MCF 10A (cell line): ENCODE results near the gene GSTO2. TPM values are rescaled to one million over a fixed set of nuclear protein-coding genes. Genes with fewer than 3 reads are reported as not detected.
A peak's percentile ranks its signal among the peaks of the same experiment; 100 is the strongest.

Experiments used
- BruUV-seq: library from RNA; stranded (reverse); fragments of 400-500 nt; replicated peaks from 2 replicates; lab custom pipeline; 2021; lab: Mats Ljungman, UMichigan
- CTCF ChIA-PET: fragments of 300-600 bp; sonication (Branson Sonifier 250); formaldehyde crosslinking; extraction: SDS; loops from one replicate; lab custom pipeline; 2021; ENCODE audit warnings: antibody characterized with exemption, inconsistent platforms; lab: Yijun Ruan, JAX
- POLR2A ChIA-PET: fragments of 300-600, 350-650 bp; sonication (Branson Sonifier 250); formaldehyde crosslinking; extraction: SDS; loops from one replicate; lab custom pipeline; 2020; ENCODE audit warnings: antibody characterized with exemption, inconsistent platforms; lab: Yijun Ruan, JAX
- DNase-seq: peaks from one replicate; pipeline ENCODE4 v3.0.0-alpha.2; 2018; ENCODE audit not compliant: unreplicated experiment
- H3K27ac Mint-ChIP-seq: one replicate; pipeline ENCODE4 v1.8.0; 2022; ENCODE audit warnings: mild to moderate bottlenecking, low read depth, mixed read lengths; ENCODE audit not compliant: unreplicated experiment
- H3K27me3 Mint-ChIP-seq: one replicate; pipeline ENCODE4 v1.8.0; 2022; ENCODE audit warnings: mixed read lengths; ENCODE audit not compliant: insufficient read depth, unreplicated experiment
- H3K36me3 Mint-ChIP-seq: one replicate; pipeline ENCODE4 v1.8.0; 2022; ENCODE audit warnings: mild to moderate bottlenecking, moderate library complexity, mixed read lengths; ENCODE audit not compliant: insufficient read depth, unreplicated experiment
- H3K4me1 Mint-ChIP-seq: one replicate; pipeline ENCODE4 v1.8.0; 2022; ENCODE audit warnings: mixed read lengths; ENCODE audit not compliant: insufficient read depth, unreplicated experiment
- H3K4me3 Mint-ChIP-seq: one replicate; pipeline ENCODE4 v1.8.0; 2022; ENCODE audit warnings: mild to moderate bottlenecking, moderate library complexity, mixed read lengths; ENCODE audit not compliant: unreplicated experiment
- H3K9me3 Mint-ChIP-seq: one replicate; pipeline ENCODE4 v1.8.0; 2022; ENCODE audit warnings: mixed read lengths; ENCODE audit not compliant: unreplicated experiment
- intact Hi-C: fragments of 100-400 bp; cut with micrococcal nuclease; formaldehyde crosslinking; loops from 2 replicates; pipeline ENCODE4 v1.14.1; 2022
- total RNA-seq: library from RNA; stranded (reverse); gene quantifications from 2 replicates; pipeline ENCODE4 v1.2.3, GENCODE V29; 2022
- TF ChIP-seq, protein P1 (sequence below): fragments of 200-600 bp; IDR thresholded peaks from one replicate; pipeline ENCODE4 v1.8.0; 2022; ENCODE audit warnings: antibody characterized with exemption, mild to moderate bottlenecking; ENCODE audit not compliant: unreplicated experiment

Gene GSTO2
- total RNA-seq, 1 experiment from 2014 or later: 40.9 TPM

DNA sequence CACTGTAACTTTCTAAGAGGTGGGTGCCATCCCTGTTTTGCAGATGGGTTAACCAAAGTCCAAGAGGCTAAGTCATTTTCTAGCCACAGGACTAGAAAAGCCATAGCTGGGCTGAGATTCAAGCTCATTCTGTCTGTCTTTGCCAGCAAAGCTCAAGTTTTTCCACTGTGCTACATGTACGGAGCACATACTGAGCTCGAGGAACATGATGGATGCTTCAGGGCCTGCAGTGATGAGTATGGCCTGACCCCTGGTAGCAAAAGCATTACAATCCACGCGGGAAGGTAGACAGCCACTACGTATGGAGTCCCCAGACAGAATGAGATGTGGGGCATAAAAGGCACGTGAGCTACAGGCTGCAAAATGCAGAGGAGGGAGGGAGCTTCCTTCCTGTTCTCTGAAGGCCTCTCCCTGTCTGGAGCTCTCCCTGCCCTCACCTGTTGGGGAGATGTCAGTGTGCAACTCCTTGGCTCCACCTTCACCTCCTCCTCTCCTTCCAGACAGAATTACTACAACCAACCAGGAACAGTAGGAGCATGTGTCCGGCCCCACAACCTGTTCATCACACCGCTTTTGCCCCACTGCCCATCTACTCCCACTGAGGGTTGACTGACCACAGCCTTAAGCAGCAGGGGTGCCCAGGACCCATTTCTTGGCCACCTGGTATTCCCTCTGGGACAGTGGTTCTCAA lies 52.9 kb downstream of the GSTO2 start:
- intact Hi-C loops: no loop called here
- DNase-seq: peak; percentile 69
- Mint-ChIP-seq H3K36me3 (peaks cover 28% of the 10 kb centered on the region), H3K27ac (peak overlapping the region; percentile 95), H3K27me3 (no peaks in the 10 kb centered on the region), H3K4me3 (no peak overlapping the region), H3K9me3 (no peaks in the 10 kb centered on the region), H3K4me1 (peaks cover 74% of the 10 kb centered on the region)
- ChIA-PET CTCF (interaction anchor here (0.9 to 13.8 kb wide), 14 partner anchors 9 to 52 kb away, joined by 3 to 143 read pairs (median 7); partner anchors contain the start of genes CFAP58 and ITPRIP), POLR2A (interaction anchor here (0.7 to 8.5 kb wide), 11 partner anchors 8 to 236 kb away, joined by 3 to 146 read pairs (median 5); partner anchors contain the start of genes COL17A1 and ITPRIP)
- TSS peak; percentile 39 for BruUV-seq
- TF ChIP-seq, protein P1, sequence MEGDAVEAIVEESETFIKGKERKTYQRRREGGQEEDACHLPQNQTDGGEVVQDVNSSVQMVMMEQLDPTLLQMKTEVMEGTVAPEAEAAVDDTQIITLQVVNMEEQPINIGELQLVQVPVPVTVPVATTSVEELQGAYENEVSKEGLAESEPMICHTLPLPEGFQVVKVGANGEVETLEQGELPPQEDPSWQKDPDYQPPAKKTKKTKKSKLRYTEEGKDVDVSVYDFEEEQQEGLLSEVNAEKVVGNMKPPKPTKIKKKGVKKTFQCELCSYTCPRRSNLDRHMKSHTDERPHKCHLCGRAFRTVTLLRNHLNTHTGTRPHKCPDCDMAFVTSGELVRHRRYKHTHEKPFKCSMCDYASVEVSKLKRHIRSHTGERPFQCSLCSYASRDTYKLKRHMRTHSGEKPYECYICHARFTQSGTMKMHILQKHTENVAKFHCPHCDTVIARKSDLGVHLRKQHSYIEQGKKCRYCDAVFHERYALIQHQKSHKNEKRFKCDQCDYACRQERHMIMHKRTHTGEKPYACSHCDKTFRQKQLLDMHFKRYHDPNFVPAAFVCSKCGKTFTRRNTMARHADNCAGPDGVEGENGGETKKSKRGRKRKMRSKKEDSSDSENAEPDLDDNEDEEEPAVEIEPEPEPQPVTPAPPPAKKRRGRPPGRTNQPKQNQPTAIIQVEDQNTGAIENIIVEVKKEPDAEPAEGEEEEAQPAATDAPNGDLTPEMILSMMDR: no peak

DNA sequence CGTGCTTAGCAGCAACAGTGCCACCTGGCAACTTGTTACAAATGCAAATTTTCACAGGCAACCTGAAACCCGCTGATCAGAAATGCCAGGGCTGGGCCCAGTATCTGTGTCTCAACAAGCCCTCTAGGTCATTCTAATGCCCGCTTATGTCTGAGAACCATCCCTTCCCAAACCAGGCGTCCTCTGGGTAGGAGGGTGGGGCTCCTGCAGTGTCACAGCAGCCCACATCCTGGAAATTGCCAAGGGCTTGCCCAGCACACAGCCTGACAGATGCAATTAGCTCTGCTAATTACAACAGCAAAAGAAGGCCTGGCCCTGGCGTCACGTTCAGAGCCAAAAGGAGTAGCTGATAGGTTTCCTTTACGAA lies 53.4 kb downstream of the GSTO2 start:
- ChIA-PET POLR2A (interaction anchor here (0.7 to 8.5 kb wide), 14 partner anchors 7 to 352 kb away, joined by 3 to 146 read pairs (median 4); partner anchors contain the start of gene ITPRIP), CTCF (interaction anchor here (0.7 to 13.8 kb wide), 11 partner anchors 8 to 53 kb away, joined by 3 to 143 read pairs (median 7); partner anchors contain the start of genes CFAP58 and ITPRIP)
- Mint-ChIP-seq H3K4me1 (peaks cover 74% of the 10 kb centered on the region), H3K27me3 (no peaks in the 10 kb centered on the region), H3K9me3 (no peaks in the 10 kb centered on the region), H3K36me3 (peaks cover 28% of the 10 kb centered on the region), H3K27ac (peak overlapping the region; percentile 95), H3K4me3 (no peak overlapping the region)
- no TSS peak for BruUV-seq
- intact Hi-C loops: no loop called here
- TF ChIP-seq, protein P1: no peak
- DNase-seq: peak; percentile 91

DNA sequence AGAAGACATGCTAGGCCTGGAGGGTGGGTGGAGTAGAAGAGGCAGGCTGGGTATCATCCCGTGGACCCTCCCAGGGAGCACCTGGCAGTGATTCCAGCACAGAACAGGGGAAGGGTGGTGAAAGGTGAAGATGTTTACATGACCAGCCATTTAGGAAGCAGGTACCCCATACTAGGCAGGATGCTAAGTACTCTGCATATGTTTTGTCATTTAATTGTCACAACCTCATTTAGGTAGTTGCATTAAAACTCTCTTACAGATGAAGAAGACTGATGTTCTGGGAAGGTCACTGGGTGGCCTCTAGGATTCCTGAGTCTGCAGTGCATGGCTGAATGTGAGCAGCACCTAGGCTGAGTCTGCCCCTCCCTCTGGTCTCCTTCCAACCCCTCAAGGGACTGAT lies 54.1 kb downstream of the GSTO2 start:
- CTCF ChIA-PET: interaction anchor here (0.7 to 13.8 kb wide), 8 partner anchors 11 to 49 kb away, joined by 3 to 143 read pairs (median 6); partner anchors contain the start of gene ITPRIP
- peaks cover 74% of the 10 kb centered on the region for H3K4me1 Mint-ChIP-seq

More for the DNA sequence above, 54.1 kb downstream of the GSTO2 start:
- POLR2A ChIA-PET: interaction anchor here (0.7 to 8.5 kb wide), 14 partner anchors 7 to 353 kb away, joined by 3 to 146 read pairs (median 4); partner anchors contain the start of gene ITPRIP
- BruUV-seq: TSS peak; percentile 70
- Mint-ChIP-seq H3K27me3 (no peaks in the 10 kb centered on the region), H3K9me3 (no peaks in the 10 kb centered on the region), H3K4me3 (no peak overlapping the region), H3K27ac (peak overlapping the region; percentile 95), H3K36me3 (peaks cover 28% of the 10 kb centered on the region)
- intact Hi-C loops: no loop called here
- DNase-seq: no peak
- TF ChIP-seq, protein P1: no peak
